SK-N-SH (cell line): Measurements from ENCODE around the gene TMPRSS11D.

Experiments
- FOXJ3 ChIP-seq: sonication (generic); formaldehyde crosslinking; IDR thresholded peaks from 2 replicates; pipeline ENCODE4 v1.5.1; 2020; ENCODE audit warnings: mild to moderate bottlenecking, missing genetic modification reagents
- RXRA ChIP-seq: IDR thresholded peaks from 2 replicates; pipeline ENCODE4 v1.4.0; 2012; ENCODE audit warnings: low read depth, mild to moderate bottlenecking, borderline replicate concordance
- TAF1 ChIP-seq: IDR thresholded peaks from 2 replicates; pipeline ENCODE4 v1.6.1; 2012; ENCODE audit warnings: low read depth, mild to moderate bottlenecking, low read length, moderate library complexity, borderline replicate concordance
- TCF12 ChIP-seq: IDR thresholded peaks from 2 replicates; pipeline ENCODE4 v1.4.0; 2012
- TF ChIP-seq, protein P1 (sequence below): IDR thresholded peaks from 2 replicates; pipeline ENCODE4 v1.6.1; 2012; ENCODE audit warnings: mild to moderate bottlenecking, low read depth, low read length, moderate library complexity
- TF ChIP-seq, protein P2 (sequence below): fragments of 200-600 bp; sonication (generic); IDR thresholded peaks from 2 replicates; pipeline ENCODE4 v1.6.1; 2017; ENCODE audit warnings: antibody characterized with exemption, mild to moderate bottlenecking, moderate library complexity
- TF ChIP-seq, protein P3 (sequence below): IDR thresholded peaks from 2 replicates; pipeline ENCODE4 v1.4.0; 2012; ENCODE audit warnings: low read depth

DNA sequence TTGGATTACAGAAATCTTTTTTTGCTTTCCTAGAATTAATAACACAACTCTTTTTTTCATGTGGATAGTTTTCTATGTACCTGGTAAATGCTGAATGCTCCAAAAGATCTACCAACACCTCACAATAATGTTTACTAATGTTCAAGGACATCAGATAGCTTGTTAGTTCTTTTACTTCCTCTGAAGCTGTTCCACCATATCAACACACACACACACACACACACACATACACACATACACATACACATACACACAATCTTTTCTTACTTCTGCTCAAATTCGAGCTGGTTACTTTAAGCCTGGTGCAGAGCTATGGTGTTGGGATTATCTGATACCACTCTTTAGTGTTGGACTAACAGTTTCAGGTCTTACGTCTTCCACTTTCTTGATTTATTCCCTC lies 28.3 kb upstream of the TMPRSS11D start:
- TF ChIP-seq, protein P1, sequence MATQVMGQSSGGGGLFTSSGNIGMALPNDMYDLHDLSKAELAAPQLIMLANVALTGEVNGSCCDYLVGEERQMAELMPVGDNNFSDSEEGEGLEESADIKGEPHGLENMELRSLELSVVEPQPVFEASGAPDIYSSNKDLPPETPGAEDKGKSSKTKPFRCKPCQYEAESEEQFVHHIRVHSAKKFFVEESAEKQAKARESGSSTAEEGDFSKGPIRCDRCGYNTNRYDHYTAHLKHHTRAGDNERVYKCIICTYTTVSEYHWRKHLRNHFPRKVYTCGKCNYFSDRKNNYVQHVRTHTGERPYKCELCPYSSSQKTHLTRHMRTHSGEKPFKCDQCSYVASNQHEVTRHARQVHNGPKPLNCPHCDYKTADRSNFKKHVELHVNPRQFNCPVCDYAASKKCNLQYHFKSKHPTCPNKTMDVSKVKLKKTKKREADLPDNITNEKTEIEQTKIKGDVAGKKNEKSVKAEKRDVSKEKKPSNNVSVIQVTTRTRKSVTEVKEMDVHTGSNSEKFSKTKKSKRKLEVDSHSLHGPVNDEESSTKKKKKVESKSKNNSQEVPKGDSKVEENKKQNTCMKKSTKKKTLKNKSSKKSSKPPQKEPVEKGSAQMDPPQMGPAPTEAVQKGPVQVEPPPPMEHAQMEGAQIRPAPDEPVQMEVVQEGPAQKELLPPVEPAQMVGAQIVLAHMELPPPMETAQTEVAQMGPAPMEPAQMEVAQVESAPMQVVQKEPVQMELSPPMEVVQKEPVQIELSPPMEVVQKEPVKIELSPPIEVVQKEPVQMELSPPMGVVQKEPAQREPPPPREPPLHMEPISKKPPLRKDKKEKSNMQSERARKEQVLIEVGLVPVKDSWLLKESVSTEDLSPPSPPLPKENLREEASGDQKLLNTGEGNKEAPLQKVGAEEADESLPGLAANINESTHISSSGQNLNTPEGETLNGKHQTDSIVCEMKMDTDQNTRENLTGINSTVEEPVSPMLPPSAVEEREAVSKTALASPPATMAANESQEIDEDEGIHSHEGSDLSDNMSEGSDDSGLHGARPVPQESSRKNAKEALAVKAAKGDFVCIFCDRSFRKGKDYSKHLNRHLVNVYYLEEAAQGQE: no peak
- TF ChIP-seq TCF12: no peak
- TF ChIP-seq FOXJ3 (CRISPR knock-in tag): no peak
- TF ChIP-seq, protein P2, sequence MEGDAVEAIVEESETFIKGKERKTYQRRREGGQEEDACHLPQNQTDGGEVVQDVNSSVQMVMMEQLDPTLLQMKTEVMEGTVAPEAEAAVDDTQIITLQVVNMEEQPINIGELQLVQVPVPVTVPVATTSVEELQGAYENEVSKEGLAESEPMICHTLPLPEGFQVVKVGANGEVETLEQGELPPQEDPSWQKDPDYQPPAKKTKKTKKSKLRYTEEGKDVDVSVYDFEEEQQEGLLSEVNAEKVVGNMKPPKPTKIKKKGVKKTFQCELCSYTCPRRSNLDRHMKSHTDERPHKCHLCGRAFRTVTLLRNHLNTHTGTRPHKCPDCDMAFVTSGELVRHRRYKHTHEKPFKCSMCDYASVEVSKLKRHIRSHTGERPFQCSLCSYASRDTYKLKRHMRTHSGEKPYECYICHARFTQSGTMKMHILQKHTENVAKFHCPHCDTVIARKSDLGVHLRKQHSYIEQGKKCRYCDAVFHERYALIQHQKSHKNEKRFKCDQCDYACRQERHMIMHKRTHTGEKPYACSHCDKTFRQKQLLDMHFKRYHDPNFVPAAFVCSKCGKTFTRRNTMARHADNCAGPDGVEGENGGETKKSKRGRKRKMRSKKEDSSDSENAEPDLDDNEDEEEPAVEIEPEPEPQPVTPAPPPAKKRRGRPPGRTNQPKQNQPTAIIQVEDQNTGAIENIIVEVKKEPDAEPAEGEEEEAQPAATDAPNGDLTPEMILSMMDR: no peak
- TF ChIP-seq, protein P3, sequence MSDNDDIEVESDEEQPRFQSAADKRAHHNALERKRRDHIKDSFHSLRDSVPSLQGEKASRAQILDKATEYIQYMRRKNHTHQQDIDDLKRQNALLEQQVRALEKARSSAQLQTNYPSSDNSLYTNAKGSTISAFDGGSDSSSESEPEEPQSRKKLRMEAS: no peak
- no peak for TF ChIP-seq RXRA
- TF ChIP-seq TAF1: no peak
